DMS79 (cell line): Measurements from ENCODE around the gene PRMT5.

ENCODE experiments used
- DNase-seq: peaks from one replicate; lab custom pipeline; 2025; lab: John Stamatoyannopoulos, UW

The PRMT5 gene

GRCh38 chr14:22875003-22875747, 54.0 kb downstream of the PRMT5 start:
- no peak for DNase-seq

DNA sequence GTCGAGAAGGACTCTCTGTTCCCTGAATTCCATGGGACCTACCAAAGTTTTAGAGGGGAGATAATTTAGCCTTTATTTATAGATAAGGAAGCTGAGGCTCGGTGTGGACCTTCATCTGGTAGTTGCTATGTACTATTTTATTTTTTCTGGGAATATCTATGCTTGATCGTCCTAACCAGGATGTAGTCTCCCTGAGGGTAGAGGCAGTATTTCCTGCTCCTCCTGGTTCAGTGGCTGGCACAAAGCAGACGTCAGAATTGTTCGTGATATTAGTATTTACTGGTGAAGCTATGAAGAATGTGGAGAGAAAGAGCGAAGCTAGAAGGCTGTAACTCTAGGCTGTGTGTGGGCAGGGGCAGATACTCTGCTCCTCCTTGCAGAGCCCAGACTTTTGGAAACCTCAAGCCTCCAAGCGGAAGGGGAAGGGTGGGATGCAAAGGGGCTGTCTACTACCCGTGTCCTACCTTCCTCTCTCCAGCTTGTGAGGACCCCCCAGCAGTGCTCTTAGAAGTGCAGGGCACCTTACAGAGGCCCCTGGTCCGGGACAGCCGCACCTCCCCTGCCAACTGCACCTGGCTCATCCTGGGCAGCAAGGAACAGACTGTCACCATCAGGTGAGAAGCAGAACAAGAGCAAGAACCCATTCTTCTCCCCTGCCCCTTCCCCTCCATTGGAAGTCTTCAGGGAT, 56.2 kb downstream of the PRMT5 start:
- no peak for DNase-seq

DNA sequence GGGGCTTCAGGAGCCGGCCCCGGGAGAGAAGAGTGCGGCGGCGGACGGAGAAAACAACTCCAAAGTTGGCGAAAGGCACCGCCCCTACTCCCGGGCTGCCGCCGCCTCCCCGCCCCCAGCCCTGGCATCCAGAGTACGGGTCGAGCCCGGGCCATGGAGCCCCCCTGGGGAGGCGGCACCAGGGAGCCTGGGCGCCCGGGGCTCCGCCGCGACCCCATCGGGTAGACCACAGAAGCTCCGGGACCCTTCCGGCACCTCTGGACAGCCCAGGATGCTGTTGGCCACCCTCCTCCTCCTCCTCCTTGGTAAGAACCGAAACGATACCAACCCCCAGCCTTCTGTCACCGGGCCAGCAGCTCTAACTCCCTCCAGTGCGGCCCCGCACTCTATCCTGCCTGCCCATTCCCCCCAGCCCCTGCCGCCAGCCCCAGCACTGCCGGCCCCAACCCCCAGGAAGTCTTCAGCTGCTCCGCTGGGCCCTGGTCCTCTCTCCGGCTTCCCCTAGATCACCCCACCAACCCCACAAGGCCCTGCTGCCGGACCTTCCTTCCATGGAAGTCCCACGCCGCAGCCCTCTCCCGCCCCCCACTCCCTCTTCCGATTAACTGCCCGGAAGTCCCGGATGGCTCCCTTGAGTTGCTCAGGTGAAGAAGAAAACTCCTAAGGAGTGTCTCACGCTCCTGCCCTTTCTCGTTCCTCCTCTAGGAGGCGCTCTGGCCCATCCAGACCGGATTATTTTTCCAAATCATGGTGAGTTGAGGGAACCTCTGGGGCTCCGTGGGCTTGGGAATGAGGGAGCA, 56.9 kb downstream of the PRMT5 start:
- DNase-seq: peak; percentile 83

- peak; percentile 74 for DNase-seq
Measured at GRCh38 chr14:22871224-22872032, 57.7 kb downstream of the PRMT5 start, which contains the start of gene LRP10. Gene LRP10, plus strand, starts transcription at chr14:22871740. Its CDS starts 564 bp downstream, at chr14:22872304.

- no peak for DNase-seq
Measured at GRCh38 chr14:22870811-22871223, 58.4 kb downstream of the PRMT5 start.
